RWPE2 (cell line): ENCODE measurements around the gene FAM47B.
A peak's percentile ranks its signal among the peaks of the same experiment; 100 is the strongest.

Source experiments
- ATAC-seq: fragments of 200-7000 bp; cut with Tn5 transposase; 3 replicates; pipeline ENCODE4 v1.9.1; 2021; ENCODE audit warnings: low read depth
- DNase-seq: peaks from one replicate; pipeline ENCODE4 v3.0.0-alpha.2; 2020; ENCODE audit warnings: low spot score
- H3K27ac ChIP-seq: fragments of 450-650 bp; 2 replicates; pipeline ENCODE4 v1.5.1; 2017; ENCODE audit warnings: mild to moderate bottlenecking; ENCODE audit not compliant: poor library complexity, severe bottlenecking
- H3K27me3 ChIP-seq: fragments of 250-450 bp; sonication (Bioruptor Pico); 2 replicates; pipeline ENCODE4 v1.5.1; 2021; ENCODE audit warnings: mild to moderate bottlenecking, moderate library complexity; ENCODE audit not compliant: insufficient read depth, poor library complexity, severe bottlenecking
- H3K36me3 ChIP-seq: fragments of 250-450 bp; sonication (Bioruptor Pico); 2 replicates; pipeline ENCODE4 v1.5.1; 2020; ENCODE audit warnings: low read depth, mild to moderate bottlenecking, moderate library complexity
- H3K4me1 ChIP-seq: fragments of 250-450 bp; sonication (Bioruptor Pico); 2 replicates; pipeline ENCODE4 v1.5.1; 2021; ENCODE audit warnings: mild to moderate bottlenecking, moderate library complexity; ENCODE audit not compliant: insufficient read depth, poor library complexity, severe bottlenecking
- H3K4me3 ChIP-seq: fragments of 250-450 bp; sonication (Bioruptor Pico); 2 replicates; pipeline ENCODE4 v1.5.1; 2021; ENCODE audit warnings: mild to moderate bottlenecking, moderate library complexity; ENCODE audit not compliant: severe bottlenecking
- H3K9me3 ChIP-seq: fragments of 250-450 bp; sonication (Bioruptor Pico); 2 replicates; pipeline ENCODE4 v1.5.1; 2021; ENCODE audit warnings: mild to moderate bottlenecking, moderate library complexity; ENCODE audit not compliant: severe bottlenecking
- CTCF ChIP-seq: fragments of 450-650 bp; IDR thresholded peaks from one replicate; pipeline ENCODE4 v1.5.1; 2017; ENCODE audit warnings: mild to moderate bottlenecking, moderate library complexity; ENCODE audit not compliant: poor library complexity, severe bottlenecking

FAM47B gene

DNA sequence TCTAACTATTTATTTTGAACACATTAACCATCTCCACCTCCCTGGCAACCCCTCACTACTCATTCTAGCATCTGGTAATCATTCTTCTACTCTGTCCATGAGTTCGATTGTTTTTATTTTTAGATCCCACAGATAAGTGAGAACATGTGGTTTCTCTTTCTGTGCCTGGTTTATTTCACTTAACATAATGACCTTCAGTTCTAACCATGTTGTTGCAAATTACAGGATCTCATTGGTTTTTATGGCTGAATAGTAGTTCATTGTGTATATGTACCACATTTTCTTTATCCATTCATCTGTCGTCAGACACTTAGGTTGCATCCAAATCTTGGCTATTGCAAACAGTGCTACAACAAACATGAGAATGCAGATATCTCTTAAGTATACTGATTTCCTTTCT lies 33.4 kb upstream of the FAM47B start:
- Histone ChIP-seq H3K4me1 (no peaks in the 10 kb centered on the region), H3K4me3 (no peak overlapping the region), H3K27me3 (no peaks in the 10 kb centered on the region), H3K9me3 (no peaks in the 10 kb centered on the region), H3K36me3 (no peaks in the 10 kb centered on the region), H3K27ac (no peak overlapping the region)
- TF ChIP-seq CTCF = no peak
- ATAC-seq (no peak), DNase-seq (no peak)

DNA sequence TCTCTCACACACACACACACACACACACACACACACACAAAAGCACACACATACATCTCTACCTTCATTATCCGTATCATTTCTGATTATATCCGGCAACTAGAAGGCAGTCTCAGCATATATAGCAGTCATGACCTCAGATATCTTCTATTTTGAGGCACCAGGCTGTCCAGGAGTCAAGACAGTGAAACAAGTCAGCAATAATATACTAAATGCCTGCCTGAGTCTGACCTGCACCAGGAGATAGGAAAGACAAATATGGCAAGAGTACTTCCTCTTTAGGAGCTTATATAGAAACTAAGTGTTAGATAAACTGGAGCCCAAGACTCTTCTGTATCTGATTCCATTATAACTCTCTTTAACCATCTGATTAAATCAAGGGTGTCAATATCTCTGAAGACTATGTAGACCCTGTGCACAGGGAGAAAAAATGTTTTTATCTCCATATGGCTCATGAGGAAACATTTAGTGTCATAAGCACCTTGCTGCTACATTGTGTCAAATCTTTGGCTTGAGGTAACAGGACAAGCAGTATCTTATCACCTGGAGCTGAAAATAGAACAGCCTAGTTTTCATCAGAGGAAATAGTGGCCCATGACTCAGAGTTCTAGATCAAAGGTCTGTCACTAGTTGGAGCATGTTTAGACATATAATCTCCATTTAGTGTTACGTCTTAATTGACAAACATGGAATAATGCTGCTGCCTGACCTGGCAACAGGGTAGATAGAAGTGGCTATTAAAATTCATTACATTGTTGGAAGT lies 27.0 kb upstream of the FAM47B start:
- Histone ChIP-seq H3K4me3 (no peak overlapping the region), H3K27ac (no peak overlapping the region), H3K9me3 (no peaks in the 10 kb centered on the region), H3K4me1 (no peaks in the 10 kb centered on the region), H3K27me3 (no peaks in the 10 kb centered on the region), H3K36me3 (no peaks in the 10 kb centered on the region)
- ATAC-seq = peak; percentile 31; the same call in 1 of the 3 replicates
- no peak for TF ChIP-seq CTCF
- no peak for DNase-seq

GRCh38 chrX:34917146-34917545 lies 25.4 kb upstream of the FAM47B start:
- Histone ChIP-seq H3K27ac (no peak overlapping the region), H3K4me3 (no peak overlapping the region), H3K4me1 (no peaks in the 10 kb centered on the region), H3K9me3 (no peaks in the 10 kb centered on the region), H3K27me3 (no peaks in the 10 kb centered on the region), H3K36me3 (no peaks in the 10 kb centered on the region)
- ATAC-seq (no peak), DNase-seq (no peak)
- TF ChIP-seq CTCF = no peak

- no peak for DNase-seq
- Histone ChIP-seq H3K4me1 (no peaks in the 10 kb centered on the region), H3K27me3 (no peaks in the 10 kb centered on the region), H3K9me3 (no peaks in the 10 kb centered on the region), H3K4me3 (no peak overlapping the region), H3K27ac (no peak overlapping the region), H3K36me3 (no peaks in the 10 kb centered on the region)
- TF ChIP-seq CTCF = no peak
- ATAC-seq = peak; percentile 64; the same call in 1 of the 3 replicates
These were observed 24.4 kb upstream of the FAM47B start for GRCh38 chrX:34918091-34918736.

- no peak overlapping the region for H3K27ac ChIP-seq
- DNase-seq (no peak), ATAC-seq (peak; percentile 53; the same call in 1 of the 3 replicates)
- no peak overlapping the region for H3K4me3 ChIP-seq
- H3K27me3 ChIP-seq = no peaks in the 10 kb centered on the region
- no peaks in the 10 kb centered on the region for H3K36me3 ChIP-seq
- no peaks in the 10 kb centered on the region for H3K4me1 ChIP-seq
- TF ChIP-seq CTCF = peak; percentile 43
- H3K9me3 ChIP-seq = no peaks in the 10 kb centered on the region
These were observed 23.7 kb upstream of the FAM47B start for GRCh38 chrX:34918856-34919255.
